Breast epithelium (tissue), 3 donors: Measurements from ENCODE around the gene SYAP1.
"Not testable (repeated sequence)": the region's sequence is repeated elsewhere in the genome, so short reads cannot be mapped to it uniquely, and the experiment has no call there.

ENCODE experiments used
- POLR2A ChIP-seq: fragments of 450-650 bp; IDR thresholded peaks from one replicate; pipeline ENCODE4 v1.6.1; 2016; ENCODE audit warnings: antibody characterized with exemption, mild to moderate bottlenecking, moderate library complexity
- TF ChIP-seq, protein P1 (sequence below), 3 donors: fragments of 450-650 bp; IDR thresholded peaks; one replicate each; pipeline ENCODE4 v1.5.1; 2016 to 2017; ENCODE audit warnings: antibody characterized with exemption in 3 of 3, mild to moderate bottlenecking in 3 of 3, moderate library complexity in 3 of 3

DNA sequence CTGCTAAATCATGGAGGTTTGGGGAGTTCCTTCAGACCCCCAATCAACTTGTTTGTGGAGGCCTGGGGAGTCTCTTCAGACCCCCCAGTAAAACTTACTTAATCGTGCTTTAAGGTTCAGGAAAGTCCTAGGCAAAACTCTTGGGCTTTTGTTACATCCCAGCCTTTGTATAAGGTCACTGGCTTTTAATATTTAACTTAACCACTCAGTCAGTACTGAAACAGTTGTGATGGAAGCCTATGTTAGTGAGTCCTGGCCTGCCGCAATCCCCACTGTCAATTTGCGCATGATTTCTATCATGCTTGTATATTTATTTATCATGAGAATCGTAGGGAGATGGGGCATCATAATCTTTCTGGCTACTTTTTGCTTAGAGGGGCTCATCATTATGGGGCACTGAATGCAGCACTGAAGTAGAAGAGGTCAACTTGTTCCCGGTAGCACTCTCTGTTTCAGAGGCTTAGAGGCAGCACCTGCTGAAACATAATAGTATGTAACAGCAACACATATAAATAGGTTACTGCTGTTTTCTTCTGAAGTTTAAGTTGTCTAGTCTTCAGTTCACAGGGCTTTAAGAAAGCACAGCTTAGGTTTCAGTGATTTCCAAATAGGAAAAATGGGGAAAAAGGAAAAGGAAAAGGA lies 7.1 kb downstream of the SYAP1 start:
- TF ChIP-seq, protein P1, sequence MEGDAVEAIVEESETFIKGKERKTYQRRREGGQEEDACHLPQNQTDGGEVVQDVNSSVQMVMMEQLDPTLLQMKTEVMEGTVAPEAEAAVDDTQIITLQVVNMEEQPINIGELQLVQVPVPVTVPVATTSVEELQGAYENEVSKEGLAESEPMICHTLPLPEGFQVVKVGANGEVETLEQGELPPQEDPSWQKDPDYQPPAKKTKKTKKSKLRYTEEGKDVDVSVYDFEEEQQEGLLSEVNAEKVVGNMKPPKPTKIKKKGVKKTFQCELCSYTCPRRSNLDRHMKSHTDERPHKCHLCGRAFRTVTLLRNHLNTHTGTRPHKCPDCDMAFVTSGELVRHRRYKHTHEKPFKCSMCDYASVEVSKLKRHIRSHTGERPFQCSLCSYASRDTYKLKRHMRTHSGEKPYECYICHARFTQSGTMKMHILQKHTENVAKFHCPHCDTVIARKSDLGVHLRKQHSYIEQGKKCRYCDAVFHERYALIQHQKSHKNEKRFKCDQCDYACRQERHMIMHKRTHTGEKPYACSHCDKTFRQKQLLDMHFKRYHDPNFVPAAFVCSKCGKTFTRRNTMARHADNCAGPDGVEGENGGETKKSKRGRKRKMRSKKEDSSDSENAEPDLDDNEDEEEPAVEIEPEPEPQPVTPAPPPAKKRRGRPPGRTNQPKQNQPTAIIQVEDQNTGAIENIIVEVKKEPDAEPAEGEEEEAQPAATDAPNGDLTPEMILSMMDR (IDR thresholded peaks at IDR 0.05): not testable (repeated sequence)
- TF ChIP-seq POLR2A: not testable (repeated sequence)
